HT1080 (cell line): ENCODE data around the gene ASB1. TPM values are rescaled to one million over a fixed set of nuclear protein-coding genes. Genes with fewer than 3 reads are reported as not detected.

Source experiments
- DNase-seq: peaks from one replicate; pipeline ENCODE4 v3.0.0-alpha.2; 2015; ENCODE audit warnings: low read depth
- total RNA-seq: library from RNA; depleted of rRNA; stranded (reverse); fragments of >200 nt; shearing (Covaris generic); gene quantifications from 2 replicates; pipeline ENCODE4 v1.2.3, GENCODE V29; 2014

The ASB1 gene
- total RNA-seq, 1 experiment from 2014 or later: 56.6 TPM

DNA sequence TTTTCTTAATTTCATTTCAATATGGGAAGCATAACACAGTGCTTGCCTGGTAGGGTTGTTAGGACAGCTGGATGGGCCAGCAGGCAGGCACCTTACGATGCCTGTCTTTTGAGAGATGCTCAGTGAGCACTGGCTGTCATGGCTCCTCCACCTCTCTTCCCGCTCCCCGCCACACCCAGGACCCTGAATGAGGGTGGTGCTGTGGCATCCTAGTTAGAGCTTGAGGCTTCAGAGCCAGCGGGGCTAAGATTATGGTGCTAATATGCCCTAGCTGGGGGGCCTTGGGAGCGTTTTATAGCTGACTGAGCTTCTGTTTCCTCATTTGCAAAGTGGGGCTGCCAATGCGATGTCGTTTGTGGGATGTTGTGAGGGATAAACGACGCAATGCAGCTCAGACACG lies 37.7 kb downstream of the ASB1 start:
- no peak for DNase-seq

DNA sequence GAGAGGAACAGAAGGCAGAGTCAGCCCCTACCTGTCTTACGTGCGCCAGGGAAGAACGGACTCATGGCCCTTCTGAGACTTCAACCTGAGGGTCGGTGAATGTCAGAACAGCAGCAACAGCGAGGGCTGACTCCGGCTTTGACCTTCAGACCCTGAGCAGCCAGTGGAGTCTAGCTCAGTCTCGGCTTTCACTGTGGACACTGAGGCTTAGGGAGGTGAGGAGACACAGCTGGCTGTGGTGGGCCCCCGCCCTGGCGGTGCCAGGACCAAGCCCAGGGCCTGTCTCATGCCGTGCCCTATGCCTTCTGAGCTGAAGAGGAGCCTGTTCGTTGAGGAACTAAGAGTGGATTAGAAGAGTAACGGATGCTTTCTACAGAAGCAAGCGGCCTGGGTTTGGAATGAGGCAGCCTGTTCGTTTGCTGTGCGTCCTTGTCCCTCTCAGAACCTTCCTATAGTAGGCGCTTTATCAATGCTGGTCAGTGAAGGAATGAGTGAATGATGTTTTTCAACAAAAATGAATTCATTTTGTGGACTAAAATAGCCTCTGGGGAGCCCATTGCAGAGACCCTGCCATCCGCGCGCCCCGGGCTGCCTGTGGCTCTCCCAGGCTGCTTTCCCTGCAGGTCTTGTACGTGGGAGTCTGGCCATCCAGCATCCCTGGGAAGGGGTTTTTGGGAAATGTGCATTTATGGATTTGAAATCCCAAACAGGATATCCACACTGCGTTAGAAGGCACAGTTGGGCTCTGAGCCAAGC lies 38.9 kb downstream of the ASB1 start:
- DNase-seq: no peak

DNA sequence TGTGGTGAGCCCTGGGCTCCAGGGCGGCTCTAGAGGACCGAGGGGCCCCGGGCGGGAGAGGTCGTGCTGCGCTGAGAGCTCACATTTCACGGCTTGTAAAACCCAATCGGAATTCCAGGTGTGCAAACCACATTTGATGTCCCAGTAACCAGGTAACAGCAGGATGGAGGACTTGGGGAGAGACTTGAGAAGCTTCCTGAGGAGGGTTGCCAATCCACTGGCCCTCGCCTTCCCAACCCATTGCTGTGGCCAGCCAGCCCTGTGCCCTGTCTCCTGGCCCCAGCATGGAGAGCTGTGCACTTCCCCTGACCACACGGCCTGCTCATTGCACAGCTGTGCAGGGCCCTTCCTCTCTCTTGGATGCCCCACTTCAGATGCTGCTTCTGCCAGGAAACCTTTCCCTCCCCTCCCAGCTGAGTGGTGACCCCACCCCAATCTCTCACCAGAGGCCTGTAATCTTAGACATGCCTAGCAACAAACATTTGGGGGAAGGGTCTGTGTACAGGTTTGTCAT lies 39.6 kb downstream of the ASB1 start:
- DNase-seq: no peak

DNA sequence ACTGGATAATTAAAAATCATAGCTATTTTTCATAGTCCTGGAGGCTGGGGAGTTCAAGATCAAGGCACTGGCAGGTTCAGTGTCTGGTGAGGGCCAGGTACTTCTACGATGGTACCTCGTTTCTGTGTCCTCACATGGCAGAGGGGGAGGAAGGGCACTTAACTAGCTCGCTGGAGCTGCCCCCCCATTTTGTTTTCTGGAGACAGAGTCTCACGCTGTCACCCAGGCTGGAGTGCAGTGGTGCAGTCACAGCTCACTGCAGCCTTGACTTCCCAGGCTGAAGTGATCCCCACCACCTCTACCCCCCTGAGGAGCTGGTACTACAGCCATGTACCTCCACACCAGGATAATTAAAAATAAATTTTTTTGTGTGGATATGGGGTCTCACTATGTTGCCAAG lies 40.3 kb downstream of the ASB1 start:
- no peak for DNase-seq

DNA sequence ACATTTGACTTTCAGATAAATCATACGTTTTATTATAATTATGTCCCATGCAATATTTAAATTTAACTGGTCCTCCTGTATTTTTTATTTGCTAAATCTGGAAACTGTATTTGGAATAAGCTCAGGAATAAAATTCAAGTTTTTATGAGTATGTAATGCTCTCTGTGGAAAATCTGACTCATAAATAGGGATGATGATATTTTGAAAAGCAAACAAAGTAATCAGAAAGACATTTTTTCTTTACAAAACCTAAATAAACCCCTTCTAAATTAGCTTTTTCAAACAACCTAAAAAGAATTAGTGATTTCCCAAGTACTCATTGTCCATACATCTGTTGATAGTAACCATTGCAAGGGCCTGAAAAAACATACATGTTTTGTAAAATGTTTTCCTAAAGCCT lies 41.1 kb downstream of the ASB1 start:
- DNase-seq: no peak

DNA sequence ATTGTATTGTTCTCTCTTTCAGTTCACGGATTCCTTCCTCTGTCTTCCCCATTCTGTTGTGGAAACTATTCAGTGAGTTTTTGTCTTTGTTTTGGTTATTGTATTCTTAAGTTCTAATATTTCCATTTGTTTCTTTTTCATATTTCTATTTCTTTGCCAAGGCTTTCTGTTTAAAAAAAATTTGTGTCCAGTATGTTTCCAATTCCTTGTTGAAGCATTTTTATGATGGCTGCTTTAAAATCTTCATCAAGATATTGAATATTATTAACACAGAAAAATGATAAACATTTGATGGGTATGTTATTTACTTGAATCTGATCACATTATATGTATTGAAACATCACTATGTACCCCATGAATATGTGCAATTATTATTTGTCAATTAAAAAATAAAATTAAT lies 42.4 kb downstream of the ASB1 start:
- DNase-seq: no peak

DNA sequence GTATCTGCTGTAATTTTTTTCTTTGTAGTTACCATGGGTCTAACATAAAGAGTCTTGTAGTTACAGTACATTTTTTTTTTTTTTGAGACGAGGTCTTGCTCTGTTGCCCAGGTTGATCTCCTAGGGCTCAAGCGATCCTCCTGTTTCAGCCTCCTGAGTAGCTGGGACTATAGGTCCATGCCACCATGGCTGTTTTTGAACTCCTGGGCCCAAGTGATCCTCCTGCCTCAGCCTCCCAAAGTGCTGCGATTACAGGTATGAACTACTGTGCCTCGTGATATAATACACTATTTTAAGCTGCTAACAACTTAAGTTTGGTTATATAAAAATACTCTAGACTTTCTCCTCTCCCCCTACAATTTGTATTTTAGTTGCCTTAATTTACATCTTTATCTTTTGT lies 46.3 kb downstream of the ASB1 start:
- no peak for DNase-seq

DNA sequence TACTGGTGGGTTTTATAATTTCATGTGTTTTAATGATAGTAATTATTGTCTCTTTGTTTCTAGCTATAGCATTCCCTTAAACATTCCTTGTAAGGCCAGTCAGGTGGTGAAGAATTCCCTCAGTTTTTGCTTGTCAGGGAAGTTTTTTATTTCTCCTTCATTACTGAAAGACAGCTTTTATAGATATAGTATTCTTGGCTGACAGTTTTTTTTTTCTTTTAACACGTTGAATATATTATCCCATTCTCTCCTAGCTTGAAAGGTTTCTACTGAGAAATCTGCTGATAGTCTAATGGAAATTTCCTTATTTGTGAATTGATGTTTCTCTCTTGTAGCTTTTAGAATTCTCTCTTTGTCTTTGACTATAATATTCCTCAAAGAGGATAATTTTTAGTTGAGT lies 46.8 kb downstream of the ASB1 start:
- no peak for DNase-seq

DNA sequence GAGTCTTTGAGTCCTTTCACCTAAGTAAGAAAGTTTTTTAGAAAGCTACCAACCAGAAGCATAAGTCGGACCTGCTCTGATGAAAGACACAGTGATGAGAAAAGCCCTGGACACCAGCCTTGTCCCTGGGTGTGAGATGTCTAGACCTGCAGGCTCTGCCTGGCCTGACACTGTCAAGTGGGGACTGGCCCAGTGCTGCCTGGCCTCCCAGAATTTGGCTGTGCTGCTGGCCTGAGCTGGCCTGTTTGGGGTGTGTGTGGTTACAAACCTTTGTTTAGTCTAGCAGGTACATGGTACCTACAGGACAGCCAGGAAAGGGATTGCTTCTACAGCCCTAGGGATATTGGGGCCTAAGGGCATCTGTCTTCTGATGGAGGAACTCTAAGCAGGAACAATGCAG lies 48.3 kb downstream of the ASB1 start:
- no peak for DNase-seq

DNA sequence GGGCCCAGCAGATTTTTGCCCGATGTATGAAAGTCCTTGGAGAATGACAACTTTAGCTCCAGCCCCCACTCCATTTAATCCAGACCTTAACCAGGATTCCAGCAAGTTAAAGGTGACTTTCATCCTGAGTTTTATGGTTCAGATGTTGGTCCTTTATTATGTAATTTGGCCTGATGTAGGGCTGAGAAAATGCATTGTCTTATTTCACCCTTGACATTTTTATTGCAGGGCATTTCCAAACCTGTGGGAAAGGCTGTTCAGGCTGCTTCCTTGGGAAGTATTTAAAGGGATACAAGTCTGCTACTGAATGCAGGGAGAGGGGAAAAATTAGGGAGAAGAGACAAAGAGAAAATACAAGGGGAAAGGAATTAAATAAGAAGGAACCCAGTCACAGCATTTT lies 48.8 kb downstream of the ASB1 start:
- DNase-seq: no peak

DNA sequence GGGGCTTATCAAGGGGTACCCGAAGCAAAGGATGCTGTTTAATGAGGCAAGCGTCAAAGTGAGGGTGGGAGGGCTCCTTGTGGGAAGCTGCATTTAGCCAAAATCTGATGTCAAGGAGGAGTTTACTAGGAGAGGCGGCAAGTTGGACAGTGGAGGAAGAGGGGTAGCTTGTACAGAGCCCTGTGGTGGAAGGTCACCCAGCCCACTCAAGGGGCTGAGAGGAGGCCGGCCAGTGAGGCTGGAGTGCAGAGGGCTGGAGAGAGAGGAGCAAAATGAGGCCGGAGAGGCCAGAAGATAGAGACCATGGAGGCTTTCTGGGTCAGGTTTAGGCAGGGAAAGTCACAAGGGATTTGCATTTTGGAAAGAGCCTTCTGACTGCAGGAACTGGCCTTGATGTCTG lies 49.5 kb downstream of the ASB1 start:
- no peak for DNase-seq

DNA sequence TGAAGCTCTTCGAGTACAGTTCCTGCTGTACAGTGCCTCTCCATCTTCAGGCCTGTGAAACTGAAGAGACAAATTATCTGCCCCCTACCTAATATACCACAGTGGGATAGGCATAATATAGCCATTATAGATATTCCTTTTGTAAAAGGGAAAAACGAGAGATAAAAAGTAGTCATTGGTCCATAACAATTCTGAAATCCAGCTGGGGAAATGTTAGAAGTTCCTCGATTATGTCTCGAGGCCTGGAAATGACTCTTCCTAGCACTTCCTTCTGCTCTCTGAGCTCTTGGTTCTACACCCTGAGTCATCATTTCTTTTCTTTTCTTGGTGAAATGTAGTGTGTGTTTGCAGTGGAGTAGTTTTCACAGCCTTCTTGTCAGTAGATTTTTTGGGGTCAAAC lies 51.5 kb downstream of the ASB1 start:
- DNase-seq: no peak

DNA sequence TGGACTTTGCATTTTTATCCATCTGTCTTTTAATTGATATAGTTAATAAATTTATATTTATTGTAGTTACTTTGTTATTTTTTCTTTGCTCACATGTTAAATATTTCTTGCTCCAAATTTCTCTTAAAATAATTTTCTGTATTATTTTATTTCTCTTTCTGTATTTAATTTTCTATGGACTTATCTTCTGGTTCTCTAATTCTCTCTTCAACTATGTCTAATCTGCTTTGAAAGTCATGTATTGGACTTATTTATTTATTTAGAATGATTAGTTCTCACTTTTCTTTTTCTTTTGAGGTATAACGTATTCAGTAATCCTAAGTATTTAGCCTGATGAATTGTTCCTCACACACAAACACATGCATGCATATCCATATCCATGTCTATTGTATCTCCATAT lies 53.1 kb downstream of the ASB1 start:
- no peak for DNase-seq

DNA sequence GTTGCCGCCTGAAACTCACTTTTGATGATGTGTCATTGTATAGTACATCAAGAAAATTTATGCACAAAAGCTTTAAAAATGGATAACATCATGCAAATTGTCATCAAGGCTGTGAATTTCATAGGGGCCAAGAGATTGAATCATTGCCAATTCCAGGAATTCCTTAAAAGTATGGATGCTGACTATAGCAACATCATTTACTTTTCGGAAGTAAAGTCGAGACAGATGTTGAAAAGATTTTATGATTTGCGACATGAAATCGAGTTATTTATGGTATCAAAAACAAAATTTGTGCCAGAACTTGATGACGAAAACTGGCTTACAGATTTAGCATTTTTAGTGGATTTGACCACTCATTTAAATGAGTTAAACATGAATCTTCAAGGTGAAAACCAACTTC lies 56.3 kb downstream of the ASB1 start:
- DNase-seq: no peak

DNA sequence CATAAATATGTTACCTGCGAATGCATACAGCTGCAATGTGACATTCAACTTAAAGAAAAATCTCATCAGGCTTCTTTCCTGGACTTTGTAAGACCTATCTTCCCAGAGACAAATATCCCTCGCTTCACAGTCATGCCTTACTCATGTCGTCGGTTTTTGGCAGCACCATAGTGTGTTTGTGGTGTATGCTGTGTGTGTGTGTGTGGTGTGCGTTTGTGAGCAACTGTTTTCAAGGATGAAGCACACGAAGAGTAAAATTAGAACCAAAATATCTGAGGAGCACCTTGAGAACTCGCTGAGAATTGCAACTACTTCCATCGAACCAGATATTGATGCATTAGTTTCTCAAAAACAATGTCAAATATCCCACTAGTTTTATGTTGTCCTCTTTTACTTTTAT lies 56.9 kb downstream of the ASB1 start:
- no peak for DNase-seq

DNA sequence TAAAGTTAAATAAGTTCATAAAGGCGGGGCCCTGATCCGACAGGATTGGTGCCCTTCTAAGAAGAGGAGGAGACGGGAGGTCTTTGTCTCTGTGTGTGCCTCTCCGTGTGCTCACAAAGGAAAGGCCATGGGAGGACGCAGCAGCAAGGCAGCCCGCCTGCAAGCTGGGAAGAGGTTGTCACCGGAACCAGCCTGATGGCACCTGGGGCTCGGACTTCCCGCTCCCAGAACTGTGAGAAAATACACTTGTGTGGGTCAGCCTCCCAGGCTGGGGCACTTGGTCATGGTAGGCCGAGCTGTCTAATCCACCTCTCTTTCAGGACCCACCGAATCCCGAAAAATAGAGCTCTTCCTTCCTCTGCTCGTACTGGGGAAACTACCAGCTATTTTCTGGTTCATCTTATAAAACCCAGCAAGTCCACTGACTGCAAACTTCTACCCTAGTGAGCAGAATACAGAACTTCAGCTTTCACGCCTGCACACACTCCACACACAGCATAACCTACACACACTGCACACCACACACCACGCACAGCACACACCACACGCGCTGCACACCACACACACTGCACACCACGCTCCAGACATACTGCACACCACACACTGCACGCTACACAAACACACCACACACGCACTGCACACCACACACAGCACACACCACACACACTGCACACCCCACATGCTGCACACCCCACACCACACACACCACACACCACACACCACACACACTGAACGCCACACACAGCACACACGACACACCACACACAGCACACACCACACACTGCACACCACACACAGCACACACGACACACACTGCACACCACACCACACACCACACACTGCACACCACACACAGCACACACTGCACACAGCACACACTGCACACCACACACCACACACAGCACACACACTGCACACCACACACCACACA lies 58.1 kb downstream of the ASB1 start:
- DNase-seq: no peak

DNA sequence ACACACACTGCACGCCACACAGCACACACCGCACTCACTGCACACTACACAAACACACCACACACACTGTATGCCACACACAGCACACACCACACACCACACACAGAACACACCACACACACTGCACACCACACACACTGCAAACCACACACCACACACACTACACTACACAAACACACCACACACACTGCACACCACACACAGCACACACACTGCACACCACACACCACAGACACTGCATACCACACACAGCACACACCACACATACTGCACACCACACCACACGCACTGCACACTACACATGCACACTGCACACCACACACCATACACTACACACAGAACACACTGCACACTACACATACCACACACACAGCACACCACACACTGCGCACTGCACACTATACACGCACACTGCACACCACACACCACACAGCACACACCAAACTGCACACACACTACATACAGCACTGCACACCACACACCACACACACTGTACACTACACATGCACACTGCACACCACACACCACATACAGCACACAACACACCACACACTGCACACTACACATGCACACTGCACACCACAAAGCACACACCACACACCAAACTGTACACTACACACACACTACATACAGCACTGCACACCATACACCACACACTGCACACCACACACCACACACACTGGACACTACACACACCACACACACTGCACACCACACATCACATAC lies 59.6 kb downstream of the ASB1 start:
- DNase-seq: no peak

DNA sequence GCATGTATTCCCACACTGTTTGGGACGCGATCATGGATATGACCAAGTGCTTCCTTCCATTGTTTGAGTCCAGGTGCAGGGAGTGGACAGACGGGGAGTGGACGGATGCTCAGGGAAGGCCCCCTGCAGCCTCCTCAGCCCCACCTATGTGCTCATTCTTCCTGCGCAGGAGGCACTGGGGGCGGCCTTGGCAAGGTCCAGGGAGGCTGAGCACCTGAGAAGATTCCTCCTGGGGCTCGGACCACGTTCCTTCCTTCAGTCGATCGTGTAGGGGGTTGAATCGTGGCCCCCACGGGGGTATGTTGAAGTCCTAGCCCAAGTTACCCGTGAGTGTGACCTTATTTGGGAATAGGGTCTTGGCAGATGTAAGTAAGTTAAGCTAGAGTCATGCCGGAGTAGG lies 60.4 kb downstream of the ASB1 start:
- no peak for DNase-seq

DNA sequence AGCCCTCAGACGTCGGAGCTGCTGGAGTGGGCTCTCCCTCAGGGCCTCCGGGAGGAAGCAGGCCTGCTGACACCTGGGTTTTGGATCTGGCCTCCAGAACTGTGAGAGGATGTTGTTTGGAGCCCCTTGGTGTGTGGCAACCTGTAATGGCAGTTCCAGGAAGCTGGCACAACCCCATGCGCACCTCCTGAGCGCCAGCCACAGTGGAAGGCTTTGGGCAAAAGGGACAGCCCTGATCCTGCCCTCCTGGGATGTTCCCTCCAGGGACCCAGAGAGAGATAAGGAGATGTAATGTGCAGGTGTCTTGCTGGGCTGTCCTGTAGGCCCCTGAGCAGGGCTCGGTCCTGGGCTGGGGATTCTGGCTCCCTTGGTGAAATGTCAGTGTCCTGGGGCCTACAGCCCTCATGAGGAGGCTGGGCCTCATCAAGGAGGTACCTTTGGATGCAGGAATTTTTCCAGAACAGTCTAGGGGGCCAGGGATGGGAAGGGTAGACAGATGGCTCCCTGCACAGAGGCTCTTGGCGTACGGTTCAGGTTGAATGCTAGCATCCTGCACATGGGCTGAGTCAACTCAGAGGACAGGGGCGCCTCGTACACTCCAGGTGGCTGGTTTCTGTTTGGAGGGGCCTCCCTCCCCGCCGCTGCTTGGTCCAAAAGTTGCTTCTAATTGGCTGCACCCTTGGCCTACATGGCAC lies 61.1 kb downstream of the ASB1 start:
- no peak for DNase-seq

DNA sequence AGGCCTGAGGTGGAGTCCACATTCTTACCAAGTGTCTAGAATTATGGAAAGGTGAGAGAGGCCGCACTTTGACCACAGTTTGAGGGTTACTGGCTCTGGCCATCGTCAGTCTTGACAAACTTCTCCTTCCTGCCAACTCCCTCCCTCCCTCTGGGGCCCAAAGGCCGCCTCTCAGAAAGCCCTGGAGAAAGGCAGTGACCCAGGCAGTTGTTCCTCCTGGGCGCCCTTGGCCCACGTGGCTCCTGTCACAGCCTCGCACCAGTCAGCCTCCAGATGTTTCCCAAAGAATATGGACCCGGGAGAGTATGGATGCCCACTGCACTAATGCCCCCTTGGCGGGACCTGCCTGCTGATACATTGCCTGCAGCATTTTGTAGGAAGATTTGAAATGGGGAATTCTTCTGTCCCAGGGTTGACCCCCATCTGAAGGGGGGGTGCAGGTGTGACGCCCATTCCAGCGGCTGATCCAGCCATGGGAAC lies 61.7 kb downstream of the ASB1 start:
- DNase-seq: no peak

DNA sequence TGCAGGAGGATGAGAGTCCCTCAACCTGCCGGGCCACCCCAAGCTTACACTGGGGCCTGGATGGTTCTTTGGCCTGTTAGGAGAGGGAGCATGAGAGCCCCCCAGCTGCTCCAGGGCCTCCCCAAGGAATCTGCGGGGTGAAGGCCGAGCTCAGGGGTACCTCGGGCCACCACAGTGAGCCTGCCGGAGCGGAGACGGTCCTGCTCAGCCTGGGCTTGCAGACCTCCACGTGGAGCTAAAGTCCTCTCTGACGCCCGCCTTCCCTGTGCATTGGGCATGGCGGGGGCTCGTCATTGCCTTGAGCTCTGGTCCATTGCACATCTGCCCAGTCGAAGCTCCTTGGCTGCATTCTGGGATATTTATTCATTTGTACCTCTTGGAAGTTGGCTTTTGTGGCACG lies 62.7 kb downstream of the ASB1 start:
- DNase-seq: no peak
